ENCODE results near the gene SKI.

DNA sequence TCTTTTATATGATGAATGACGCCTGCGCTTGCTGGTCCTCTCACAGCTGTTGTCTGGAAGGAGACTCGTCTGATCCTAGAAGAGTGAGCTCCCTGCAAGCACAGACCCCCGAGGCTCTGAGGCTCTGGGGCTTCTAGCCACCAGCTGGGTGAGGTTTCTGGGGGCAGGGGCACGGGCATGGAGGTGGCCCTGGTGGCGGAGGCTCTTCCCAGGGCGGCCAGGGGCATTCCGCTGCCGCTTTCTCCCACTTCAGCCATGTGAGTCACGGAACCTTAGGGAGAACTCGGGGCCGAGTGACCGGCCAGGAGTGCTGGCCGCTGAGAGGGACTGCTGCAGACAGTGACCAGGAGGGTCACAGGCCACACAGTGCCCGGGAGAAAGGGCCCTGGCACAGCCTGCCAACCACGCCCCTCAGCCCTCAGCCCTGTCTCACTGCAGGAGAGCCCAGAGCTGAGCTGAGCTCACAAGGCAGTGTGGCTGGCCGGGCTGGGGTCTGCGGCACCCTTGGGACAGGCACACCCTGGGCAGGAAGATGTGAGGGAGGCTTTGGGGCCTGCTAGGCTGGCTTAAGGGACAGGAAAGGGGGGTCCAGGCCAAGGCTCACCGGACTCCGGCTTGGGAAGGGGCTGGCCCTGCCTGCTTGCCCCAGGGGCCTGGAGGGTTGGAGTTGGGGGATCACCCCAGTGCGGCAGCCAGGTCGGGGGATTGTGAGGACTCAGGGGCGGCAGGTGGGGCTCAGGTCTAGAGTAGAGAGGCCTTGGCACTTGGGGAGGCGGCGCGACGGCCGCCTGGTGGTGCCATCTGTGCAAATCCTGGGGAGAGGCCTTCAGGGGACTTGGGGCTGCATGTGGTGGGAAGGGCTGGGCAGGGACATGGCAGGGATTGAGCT lies 127.5 kb downstream of the SKI start:
- no peak for TF ChIP-seq EZH2 (IDR thresholded peaks at IDR 0.05)
- TF ChIP-seq POLR2AphosphoS5 (IDR thresholded peaks at IDR 0.05; ENCODE audit: borderline replicate concordance, low read depth, low read length) = no peak
- TF ChIP-seq FOXP2 (optimal IDR thresholded peaks at IDR 0.05; ENCODE audit: control extremely low read depth, extremely low read length, insufficient read depth) = no peak

Data from SK-N-MC (cell line).